ENCODE measurements around the gene ANO10.
A peak's percentile ranks its signal among the peaks of the same experiment; 100 is the strongest.
"Not testable (repeated sequence)": the region's sequence is repeated elsewhere in the genome, so short reads cannot be mapped to it uniquely, and the experiment has no call there.

Gene ANO10, protein sequence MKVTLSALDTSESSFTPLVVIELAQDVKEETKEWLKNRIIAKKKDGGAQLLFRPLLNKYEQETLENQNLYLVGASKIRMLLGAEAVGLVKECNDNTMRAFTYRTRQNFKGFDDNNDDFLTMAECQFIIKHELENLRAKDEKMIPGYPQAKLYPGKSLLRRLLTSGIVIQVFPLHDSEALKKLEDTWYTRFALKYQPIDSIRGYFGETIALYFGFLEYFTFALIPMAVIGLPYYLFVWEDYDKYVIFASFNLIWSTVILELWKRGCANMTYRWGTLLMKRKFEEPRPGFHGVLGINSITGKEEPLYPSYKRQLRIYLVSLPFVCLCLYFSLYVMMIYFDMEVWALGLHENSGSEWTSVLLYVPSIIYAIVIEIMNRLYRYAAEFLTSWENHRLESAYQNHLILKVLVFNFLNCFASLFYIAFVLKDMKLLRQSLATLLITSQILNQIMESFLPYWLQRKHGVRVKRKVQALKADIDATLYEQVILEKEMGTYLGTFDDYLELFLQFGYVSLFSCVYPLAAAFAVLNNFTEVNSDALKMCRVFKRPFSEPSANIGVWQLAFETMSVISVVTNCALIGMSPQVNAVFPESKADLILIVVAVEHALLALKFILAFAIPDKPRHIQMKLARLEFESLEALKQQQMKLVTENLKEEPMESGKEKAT

DNA sequence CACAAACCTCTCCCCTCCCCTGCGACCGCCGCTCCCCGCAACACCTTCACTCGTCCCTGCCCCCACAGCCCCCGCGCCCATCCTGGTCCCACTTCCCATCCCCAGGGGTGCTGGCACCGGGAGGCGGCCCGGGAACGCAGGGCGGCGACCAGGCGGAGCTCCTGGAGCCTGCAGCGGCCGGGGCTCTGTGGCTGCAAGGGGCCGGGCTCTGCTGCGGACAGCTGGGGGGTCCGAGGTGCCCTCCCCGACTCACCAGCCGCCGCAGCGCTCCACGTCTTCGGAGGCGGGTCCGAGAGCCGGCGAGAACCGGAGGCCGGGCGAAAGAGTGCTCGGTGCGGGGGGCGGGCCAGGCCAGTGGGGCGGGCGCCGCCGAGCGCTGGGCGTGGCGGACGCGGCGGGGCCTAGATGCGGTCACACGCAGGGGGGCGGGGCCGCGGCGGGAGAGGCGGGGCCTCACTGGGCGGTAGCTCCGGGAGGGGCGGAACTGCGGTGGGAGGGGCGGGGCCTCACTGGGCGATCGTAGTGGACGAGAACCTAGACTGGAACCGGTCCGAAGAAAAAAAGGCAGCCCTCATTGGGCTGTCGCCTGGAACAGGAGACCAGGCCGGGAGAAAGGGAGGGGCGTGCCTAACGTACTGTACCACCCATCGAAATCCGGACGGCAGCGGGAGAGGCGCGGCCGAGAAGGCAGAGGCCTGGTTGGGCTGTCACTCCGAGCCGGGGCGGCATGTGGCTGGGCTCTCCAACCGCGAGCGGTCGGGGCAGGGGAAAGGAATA is at the start of gene ANO10:
ANO10 (minus strand) TSS at position 356 of the 777 bp plus-strand sequence. CDS start 16,159 bp downstream, outside the sequence.
- Histone ChIP-seq H2AFZ (ENCODE audit: low read depth, low read length) (peak within 1 kb of the TSS; percentile 83), H3K36me3 (ENCODE audit: insufficient read depth, low read length) (no peaks in the 10 kb centered on the region), H3K4me1 (ENCODE audit: insufficient read depth, low read length) (peaks cover 7% of the 10 kb centered on the region), H3K4me3 (ENCODE audit: low read length) (peak within 1 kb of the TSS; percentile 68), H3K9me3 (ENCODE audit: low read length) (no peaks in the 10 kb centered on the region), H3K27me3 (ENCODE audit: insufficient read depth, low read length) (no peaks in the 10 kb centered on the region)

DNA sequence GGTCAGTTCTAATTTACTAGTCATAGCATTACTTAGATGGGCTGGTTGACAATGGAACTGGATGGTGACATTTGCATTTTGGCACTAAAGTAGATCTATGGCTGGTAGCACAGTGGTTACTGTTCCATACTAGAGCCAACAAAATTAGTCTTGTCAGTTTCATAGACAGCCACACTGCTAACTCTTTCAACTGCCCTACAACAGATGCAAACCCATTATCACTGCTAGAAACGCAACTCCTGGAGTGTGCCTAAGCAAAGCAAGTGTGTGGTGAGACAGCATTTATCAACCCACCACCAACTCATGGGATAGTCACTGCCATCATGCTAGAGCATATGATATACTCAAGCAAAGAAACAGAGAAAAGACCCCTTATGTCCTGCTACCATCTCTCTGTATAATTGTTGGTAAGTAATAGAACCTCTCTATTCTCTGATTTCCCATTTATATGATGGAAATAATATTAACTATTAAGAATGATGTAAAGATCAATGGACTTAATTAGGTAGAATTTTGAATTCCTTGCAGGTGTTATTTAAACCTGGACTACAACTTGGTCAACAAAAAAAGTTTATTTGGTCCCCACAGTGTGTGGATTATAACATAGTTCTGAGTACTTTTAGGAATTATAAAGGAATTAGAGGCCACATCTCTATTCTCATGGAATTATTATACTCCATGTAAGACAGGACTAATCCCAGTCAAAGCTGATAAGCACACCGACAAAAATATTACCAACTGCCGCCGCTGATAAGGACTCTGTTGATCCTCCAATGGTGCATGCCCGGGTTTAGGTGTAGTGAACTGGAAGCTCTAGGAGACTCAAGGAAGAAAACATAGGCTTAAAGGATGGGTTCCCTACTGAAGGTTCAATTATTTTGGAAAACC is 49.1 kb upstream of the ANO10 start:
- H2AFZ ChIP-seq (ENCODE audit: low read depth, low read length) = no peak overlapping the region
- H3K9me3 ChIP-seq (ENCODE audit: low read length) = no peaks in the 10 kb centered on the region
- no peaks in the 10 kb centered on the region for H3K27me3 ChIP-seq (ENCODE audit: insufficient read depth, low read length)
- H3K4me1 ChIP-seq (ENCODE audit: insufficient read depth, low read length) = no peaks in the 10 kb centered on the region
- no peak overlapping the region for H3K4me3 ChIP-seq (ENCODE audit: low read length)
- H3K36me3 ChIP-seq (ENCODE audit: insufficient read depth, low read length) = no peaks in the 10 kb centered on the region

DNA sequence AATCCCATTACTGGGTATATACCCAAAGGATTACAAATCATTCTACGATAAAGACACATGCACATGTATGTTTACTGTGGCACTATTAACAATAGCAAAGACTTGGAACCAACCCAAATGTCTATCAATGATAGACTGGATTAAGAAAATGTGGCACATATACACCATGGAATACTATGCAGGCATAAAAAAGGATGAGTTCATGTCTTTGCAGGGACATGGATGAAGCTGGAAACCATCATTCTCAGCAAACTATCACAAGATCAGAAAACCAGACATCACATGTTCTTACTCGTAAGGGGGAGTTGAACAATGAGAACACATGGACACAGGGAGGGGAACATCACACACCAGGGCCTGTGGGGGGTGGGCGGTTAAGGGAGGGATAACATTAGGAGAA is 43.2 kb upstream of the ANO10 start:
- not testable (repeated sequence) for H3K9me3 ChIP-seq (ENCODE audit: low read length); H3K27me3 ChIP-seq (ENCODE audit: insufficient read depth, low read length); H3K4me3 ChIP-seq (ENCODE audit: low read length); H3K4me1 ChIP-seq (ENCODE audit: insufficient read depth, low read length); H3K36me3 ChIP-seq (ENCODE audit: insufficient read depth, low read length); H2AFZ ChIP-seq (ENCODE audit: low read depth, low read length)

DNA sequence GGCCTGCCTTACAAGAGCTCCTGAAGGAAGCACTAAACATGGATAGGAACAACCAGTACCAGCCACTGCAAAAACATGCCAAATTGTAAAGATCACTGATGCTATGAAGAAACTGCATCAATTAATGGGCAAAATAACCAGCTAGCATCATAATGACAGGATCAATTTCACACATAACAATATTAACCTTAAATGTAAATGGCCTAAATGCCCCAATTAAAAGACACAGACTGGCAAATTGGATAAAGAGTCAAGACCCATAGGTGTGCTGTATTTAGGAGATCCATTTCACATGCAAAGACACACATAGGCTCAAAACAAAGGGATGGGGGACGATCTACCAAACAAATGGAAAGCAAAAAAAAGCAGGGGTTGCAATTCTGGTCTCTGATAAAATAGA is 39.6 kb upstream of the ANO10 start:
- H2AFZ ChIP-seq (ENCODE audit: low read depth, low read length); H3K36me3 ChIP-seq (ENCODE audit: insufficient read depth, low read length); H3K4me1 ChIP-seq (ENCODE audit: insufficient read depth, low read length); H3K4me3 ChIP-seq (ENCODE audit: low read length); H3K27me3 ChIP-seq (ENCODE audit: insufficient read depth, low read length); H3K9me3 ChIP-seq (ENCODE audit: low read length): not testable (repeated sequence)

DNA sequence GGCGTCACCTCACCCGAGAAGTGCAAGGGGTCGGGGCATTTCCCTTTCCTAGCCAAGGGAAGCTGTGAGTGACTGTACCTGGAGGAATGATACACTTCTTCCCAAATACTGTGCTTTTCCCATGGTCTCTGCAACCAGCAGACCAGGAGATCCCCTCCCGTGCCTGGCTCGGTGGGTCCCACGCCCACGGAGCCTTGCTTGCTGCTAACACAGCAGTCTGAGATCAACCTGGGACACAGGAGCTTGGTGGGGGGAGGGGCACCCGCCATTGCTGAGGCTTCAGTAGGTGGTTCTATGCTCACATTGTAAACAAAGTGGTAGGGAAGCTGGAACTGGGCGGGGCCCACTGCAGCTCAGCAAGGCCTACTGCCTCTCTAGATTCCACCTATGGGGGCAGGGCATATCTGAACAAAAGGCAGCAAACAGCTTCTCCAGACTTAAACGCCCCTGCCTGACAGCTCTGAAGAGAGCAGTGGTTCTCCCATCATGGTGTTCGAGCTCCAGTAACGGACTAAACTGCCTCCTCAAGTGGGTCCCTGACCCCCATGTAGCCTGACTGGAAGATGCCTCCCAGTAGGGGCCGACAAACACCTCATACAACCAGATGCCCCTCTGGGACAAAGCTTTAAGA is 37.6 kb upstream of the ANO10 start:
- Histone ChIP-seq H2AFZ (ENCODE audit: low read depth, low read length) (no peak overlapping the region), H3K9me3 (ENCODE audit: low read length) (no peaks in the 10 kb centered on the region), H3K36me3 (ENCODE audit: insufficient read depth, low read length) (no peaks in the 10 kb centered on the region), H3K4me1 (ENCODE audit: insufficient read depth, low read length) (no peaks in the 10 kb centered on the region), H3K4me3 (ENCODE audit: low read length) (no peak overlapping the region), H3K27me3 (ENCODE audit: insufficient read depth, low read length) (no peaks in the 10 kb centered on the region)

DNA sequence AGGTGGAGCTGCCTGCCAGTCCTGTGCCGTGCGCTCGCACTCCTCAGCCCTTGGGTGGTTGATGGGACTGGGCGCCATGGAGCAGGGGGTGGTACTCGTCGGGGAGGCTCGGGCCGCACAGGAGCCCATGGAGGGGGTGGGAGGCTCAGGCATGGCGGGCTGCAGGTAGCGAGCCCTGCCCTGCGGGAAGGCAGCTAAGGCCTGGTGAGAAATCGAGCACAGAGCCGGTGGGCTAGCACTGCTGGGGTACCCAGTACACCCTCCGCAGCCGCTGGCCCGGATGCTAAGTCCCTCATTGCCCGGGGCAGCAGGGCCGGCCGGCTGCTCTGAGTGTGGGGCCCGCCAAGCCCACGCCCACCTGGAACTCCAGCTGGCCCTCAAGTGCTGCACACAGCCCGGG is 34.6 kb upstream of the ANO10 start:
- H3K9me3 ChIP-seq (ENCODE audit: low read length); H3K4me3 ChIP-seq (ENCODE audit: low read length); H3K36me3 ChIP-seq (ENCODE audit: insufficient read depth, low read length); H3K4me1 ChIP-seq (ENCODE audit: insufficient read depth, low read length); H3K27me3 ChIP-seq (ENCODE audit: insufficient read depth, low read length); H2AFZ ChIP-seq (ENCODE audit: low read depth, low read length): not testable (repeated sequence)

DNA sequence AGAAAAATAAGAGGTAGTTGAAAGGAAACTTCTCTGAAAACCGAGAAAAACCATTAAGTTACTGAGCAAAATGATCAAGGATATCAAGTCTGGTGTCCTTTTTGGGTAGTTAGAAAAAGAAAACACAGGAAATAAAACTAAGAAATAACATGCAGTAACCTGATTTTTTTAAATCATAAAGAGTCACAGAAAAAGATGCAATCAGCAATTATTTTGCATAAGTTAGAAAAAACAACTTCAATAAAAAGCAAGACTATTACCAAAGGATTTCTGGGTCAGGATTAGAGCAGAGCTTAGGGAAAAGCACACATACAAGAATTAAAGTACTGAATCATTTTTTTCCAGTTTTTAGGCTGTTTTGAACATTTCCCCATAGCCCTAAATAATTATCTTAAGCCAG is 28.5 kb upstream of the ANO10 start:
- H3K27me3 ChIP-seq (ENCODE audit: insufficient read depth, low read length) = no peaks in the 10 kb centered on the region
- no peaks in the 10 kb centered on the region for H3K4me1 ChIP-seq (ENCODE audit: insufficient read depth, low read length)
- no peak overlapping the region for H2AFZ ChIP-seq (ENCODE audit: low read depth, low read length)
- H3K9me3 ChIP-seq (ENCODE audit: low read length) = no peaks in the 10 kb centered on the region
- no peak overlapping the region for H3K4me3 ChIP-seq (ENCODE audit: low read length)
- no peaks in the 10 kb centered on the region for H3K36me3 ChIP-seq (ENCODE audit: insufficient read depth, low read length)

DNA sequence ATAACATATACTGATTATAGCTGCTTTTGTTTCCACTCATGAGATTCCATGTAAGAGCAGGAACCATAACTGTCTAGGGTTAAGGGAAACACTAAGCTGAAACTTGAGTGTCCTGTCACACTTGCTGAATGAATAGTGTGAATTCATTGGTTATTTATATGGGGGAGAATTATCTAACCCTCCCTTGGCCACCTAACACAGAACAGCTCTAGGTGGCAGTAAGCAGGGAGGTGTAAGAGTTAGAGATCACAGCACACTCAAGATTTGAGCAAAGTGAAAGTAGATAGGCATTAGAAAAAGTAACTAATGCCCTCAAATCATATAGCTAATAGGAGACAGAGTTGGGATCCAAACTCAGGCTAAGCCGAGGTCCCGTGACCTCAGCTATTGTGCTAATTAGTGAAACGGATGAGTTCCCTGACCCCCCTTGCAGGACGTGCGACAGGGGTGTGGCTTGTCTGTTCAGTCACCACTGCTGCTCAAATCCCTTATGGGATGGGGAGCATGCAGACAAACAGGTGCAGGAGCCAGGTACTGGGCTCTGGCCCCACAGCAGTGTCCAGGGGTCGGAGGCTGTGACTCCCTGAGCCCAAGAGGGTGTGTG is 27.7 kb upstream of the ANO10 start:
- H2AFZ ChIP-seq (ENCODE audit: low read depth, low read length) = no peak overlapping the region
- no peaks in the 10 kb centered on the region for H3K4me1 ChIP-seq (ENCODE audit: insufficient read depth, low read length)
- no peaks in the 10 kb centered on the region for H3K9me3 ChIP-seq (ENCODE audit: low read length)
- H3K27me3 ChIP-seq (ENCODE audit: insufficient read depth, low read length) = no peaks in the 10 kb centered on the region
- no peak overlapping the region for H3K4me3 ChIP-seq (ENCODE audit: low read length)
- H3K36me3 ChIP-seq (ENCODE audit: insufficient read depth, low read length) = no peaks in the 10 kb centered on the region

DNA sequence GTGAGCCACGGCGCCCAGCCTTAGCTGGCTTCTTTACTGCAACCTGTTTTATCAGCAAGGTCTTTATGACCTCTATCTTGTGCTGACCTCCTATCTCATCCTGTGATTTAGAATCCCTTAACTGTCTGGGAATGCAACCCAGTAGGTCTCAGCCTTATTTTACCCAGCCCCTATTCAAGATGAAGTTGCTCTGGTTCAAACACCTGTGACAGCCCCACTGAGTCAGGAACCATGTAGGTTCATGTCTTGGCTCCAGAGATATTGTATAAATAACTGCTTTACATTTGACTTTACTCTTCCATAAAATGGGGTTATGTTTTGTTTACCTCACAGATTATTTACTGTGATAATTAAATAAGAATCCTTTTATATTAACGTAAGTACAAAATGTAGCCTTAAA is 27.1 kb upstream of the ANO10 start:
- Histone ChIP-seq H3K27me3 (ENCODE audit: insufficient read depth, low read length) (no peaks in the 10 kb centered on the region), H3K4me1 (ENCODE audit: insufficient read depth, low read length) (no peaks in the 10 kb centered on the region), H3K4me3 (ENCODE audit: low read length) (no peak overlapping the region), H3K36me3 (ENCODE audit: insufficient read depth, low read length) (no peaks in the 10 kb centered on the region), H3K9me3 (ENCODE audit: low read length) (no peaks in the 10 kb centered on the region), H2AFZ (ENCODE audit: low read depth, low read length) (no peak overlapping the region)

DNA sequence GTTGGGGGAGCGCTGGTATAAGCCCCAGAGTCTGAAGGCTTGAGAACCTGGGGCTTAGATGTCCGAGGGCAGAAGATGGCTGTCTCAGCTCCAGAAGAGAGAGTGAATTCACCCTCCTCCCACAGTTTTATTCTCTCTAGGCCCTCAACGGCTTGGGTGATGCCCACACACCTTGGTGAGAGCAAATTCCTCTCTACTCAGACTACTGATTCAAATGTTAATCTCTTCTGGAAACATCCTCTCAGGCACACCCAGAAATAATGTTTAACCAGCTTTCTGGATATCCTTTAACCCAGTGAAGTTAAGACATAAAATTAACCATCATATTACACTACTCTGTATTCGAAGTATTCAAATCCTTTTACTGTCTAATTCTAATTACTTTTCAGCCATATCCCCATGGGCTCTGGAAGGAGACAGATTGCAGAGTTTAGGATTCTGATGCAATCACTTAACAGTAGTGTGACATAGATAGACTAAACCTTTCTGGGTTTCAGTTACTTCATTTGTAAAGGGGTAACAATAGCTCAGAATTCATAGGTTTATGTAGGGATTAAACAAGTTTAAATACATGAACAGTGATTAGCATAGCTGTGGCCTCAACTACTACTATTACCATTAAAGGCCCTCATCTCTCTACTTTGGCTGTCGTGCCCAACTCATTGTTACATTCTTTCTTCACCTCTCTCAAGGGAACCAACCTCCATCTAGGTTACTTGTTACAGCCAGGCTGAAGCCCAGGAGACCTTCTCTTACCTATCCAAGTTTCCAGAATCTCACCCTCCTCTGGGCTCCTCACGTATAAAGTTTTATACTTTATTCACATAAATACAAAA is 25.7 kb upstream of the ANO10 start:
- no peaks in the 10 kb centered on the region for H3K4me1 ChIP-seq (ENCODE audit: insufficient read depth, low read length)
- no peak overlapping the region for H3K4me3 ChIP-seq (ENCODE audit: low read length)
- no peak overlapping the region for H2AFZ ChIP-seq (ENCODE audit: low read depth, low read length)
- no peaks in the 10 kb centered on the region for H3K36me3 ChIP-seq (ENCODE audit: insufficient read depth, low read length)
- H3K27me3 ChIP-seq (ENCODE audit: insufficient read depth, low read length) = no peaks in the 10 kb centered on the region
- H3K9me3 ChIP-seq (ENCODE audit: low read length) = no peaks in the 10 kb centered on the region

DNA sequence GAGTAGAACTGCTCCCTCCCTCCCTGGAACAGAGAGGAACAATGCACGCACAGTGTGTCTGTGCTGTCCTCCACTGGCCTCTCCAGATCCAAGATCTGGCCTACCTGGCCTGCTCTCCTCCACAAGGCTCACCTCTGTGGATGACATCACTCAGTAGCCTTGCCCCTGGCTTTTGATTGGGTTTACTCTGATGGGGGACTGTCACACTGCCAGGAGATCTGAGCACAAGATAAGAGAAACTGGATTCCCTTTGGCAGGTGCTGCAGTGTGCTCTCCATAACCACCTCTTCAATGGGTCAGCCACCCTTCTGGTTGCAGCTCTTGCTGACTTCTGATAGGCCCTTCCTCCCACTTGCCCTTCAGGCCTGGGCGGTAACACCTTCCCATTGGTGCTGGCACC is 22.6 kb upstream of the ANO10 start:
- Histone ChIP-seq H2AFZ (ENCODE audit: low read depth, low read length) (no peak overlapping the region), H3K9me3 (ENCODE audit: low read length) (no peaks in the 10 kb centered on the region), H3K36me3 (ENCODE audit: insufficient read depth, low read length) (no peaks in the 10 kb centered on the region), H3K4me3 (ENCODE audit: low read length) (no peak overlapping the region), H3K27me3 (ENCODE audit: insufficient read depth, low read length) (no peaks in the 10 kb centered on the region), H3K4me1 (ENCODE audit: insufficient read depth, low read length) (peaks cover 9% of the 10 kb centered on the region)

Measured in neuron (in vitro differentiated cells).